PFSK-1 (cell line): Measurements from ENCODE around the gene MAGI2.

ENCODE experiments used
- POLR2AphosphoS5 ChIP-seq: IDR thresholded peaks from 2 replicates; pipeline ENCODE4 v1.6.1; 2012; ENCODE audit warnings: low read depth, mild to moderate bottlenecking, control low read depth, low read length, moderate library complexity
- REST ChIP-seq, 2 experiments: IDR thresholded peaks; 2 replicates each; pipeline versions ENCODE4 v1.6.1 to v1.8.0; 2011 to 2012; ENCODE audit warnings: low read depth in 2 of 2, low read length in 2 of 2, control low read depth in 1 of 2, inconsistent platforms in 1 of 2, mild to moderate bottlenecking in 1 of 2, moderate library complexity in 1 of 2; ENCODE audit not compliant: insufficient read depth in 1 of 2
- SIN3A ChIP-seq: IDR thresholded peaks from 2 replicates; pipeline ENCODE4 v1.6.1; 2012; ENCODE audit warnings: mild to moderate bottlenecking, low read length, moderate library complexity, borderline replicate concordance; ENCODE audit not compliant: insufficient read depth
- TAF1 ChIP-seq: IDR thresholded peaks from 2 replicates; pipeline ENCODE4 v1.6.1; 2012; ENCODE audit warnings: low read length, control low read depth, borderline replicate concordance; ENCODE audit not compliant: insufficient read depth

DNA sequence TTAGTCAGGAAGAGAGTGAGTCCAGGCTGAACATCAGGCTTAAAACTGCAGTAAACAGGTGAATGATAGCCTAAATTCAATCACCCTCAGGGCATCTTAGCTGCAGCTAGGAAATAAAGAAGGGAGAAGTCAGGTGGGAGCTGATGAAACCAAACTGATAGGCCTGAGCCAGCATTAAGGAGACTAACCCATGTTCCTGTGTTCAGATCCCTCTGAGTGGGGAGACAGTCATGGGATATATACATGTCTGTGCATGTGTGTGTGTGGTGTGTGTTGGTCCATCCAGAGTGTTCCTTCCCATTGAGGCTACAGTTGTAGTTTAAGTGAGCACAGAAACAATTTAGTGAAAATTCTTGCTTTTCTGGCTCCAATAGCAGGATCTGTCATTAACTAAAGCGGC is 1174.0 kb downstream of the MAGI2 start:
- TF ChIP-seq TAF1, result no peak
- no peak for TF ChIP-seq POLR2AphosphoS5
- no peak for TF ChIP-seq SIN3A
- no peak for TF ChIP-seq REST (IDR thresholded peaks at IDR 0.05; ENCODE audit: insufficient read depth in 1 of 2, low read depth in 2 of 2, low read length in 2 of 2)
